SU-DHL-6 (cell line): Measurements from ENCODE around the gene RGS6.

Source experiments
- H2AFZ ChIP-seq: fragments of 200-600 bp; sonication (generic); 2 replicates; pipeline ENCODE4 v1.6.1; 2014; ENCODE audit warnings: low read depth, mild to moderate bottlenecking, moderate library complexity, mixed read lengths, antibody characterized with exemption, low read length; ENCODE audit not compliant: severe bottlenecking
- H3F3A ChIP-seq: fragments of 200-600 bp; shearing (Covaris generic); 2 replicates; pipeline ENCODE4 v1.6.0; 2016; ENCODE audit warnings: antibody characterized with exemption, mild to moderate bottlenecking; ENCODE audit not compliant: insufficient read depth
- H3K27ac ChIP-seq: fragments of 200-600 bp; sonication (generic); 2 replicates; pipeline ENCODE4 v1.5.1; 2016; ENCODE audit warnings: low read depth, mild to moderate bottlenecking, low read length, moderate library complexity, mixed read lengths
- H3K27me3 ChIP-seq: fragments of 200-600 bp; sonication (generic), shearing (Covaris generic); 2 replicates; pipeline ENCODE4 v1.6.0; 2014; ENCODE audit warnings: mild to moderate bottlenecking, low read length
- H3K36me3 ChIP-seq: fragments of 200-600 bp; sonication (generic); 2 replicates; pipeline ENCODE4 v1.6.1; 2014; ENCODE audit warnings: mild to moderate bottlenecking, low read length, mixed read lengths
- H3K4me2 ChIP-seq: fragments of 300-600, 200-600 bp; shearing (Covaris generic), sonication (generic); 2 replicates; pipeline ENCODE4 v1.6.0; 2014; ENCODE audit warnings: low read length, low read depth, mild to moderate bottlenecking; ENCODE audit not compliant: poor library complexity, severe bottlenecking
- H3K4me3 ChIP-seq: fragments of 200-600 bp; sonication (generic); 2 replicates; pipeline ENCODE4 v1.5.1; 2014; ENCODE audit warnings: antibody characterized with exemption, low read length, mild to moderate bottlenecking, mixed read lengths; ENCODE audit not compliant: insufficient read depth, poor library complexity, severe bottlenecking
- H3K79me2 ChIP-seq: fragments of 200-600 bp; sonication (generic); 2 replicates; pipeline ENCODE4 v1.6.1; 2014; ENCODE audit warnings: mild to moderate bottlenecking, low read length, moderate library complexity; ENCODE audit not compliant: insufficient read depth
- H3K9ac ChIP-seq: fragments of 200-600 bp; sonication (generic); 2 replicates; pipeline ENCODE4 v1.7.0; 2014; ENCODE audit warnings: mild to moderate bottlenecking, low read length
- H3K9me2 ChIP-seq: fragments of 200-600 bp; sonication (generic); replicated peaks from 2 replicates; pipeline ENCODE4 v1.6.1; 2014; ENCODE audit warnings: low read length; ENCODE audit not compliant: insufficient read depth
- H3K9me3 ChIP-seq: fragments of 200-600 bp; sonication (generic); 2 replicates; pipeline ENCODE4 v1.6.1; 2014; ENCODE audit warnings: low read length, mixed read lengths; ENCODE audit not compliant: insufficient read depth
- H4K20me1 ChIP-seq: fragments of 200-600 bp; sonication (generic); 2 replicates; pipeline ENCODE4 v1.6.1; 2014; ENCODE audit warnings: low read depth, mild to moderate bottlenecking, antibody characterized with exemption, low read length, moderate library complexity, mixed read lengths
- CTCF ChIP-seq: fragments of 200-600 bp; sonication (generic); IDR thresholded peaks from one replicate; pipeline ENCODE4 v1.5.1; 2017; ENCODE audit warnings: antibody characterized with exemption, mild to moderate bottlenecking, low read length, moderate library complexity; ENCODE audit not compliant: insufficient read depth, poor library complexity, severe bottlenecking
- EZH2phosphoT487 ChIP-seq: fragments of 200-600 bp; sonication (generic), shearing (Covaris generic); conservative IDR thresholded peaks from 2 replicates; pipeline ENCODE4 v1.6.1; 2018; ENCODE audit warnings: mild to moderate bottlenecking, antibody characterized with exemption, low read length, moderate library complexity, mixed read lengths

RGS6 gene

GRCh38 chr14:72558721-72559120 lies 626.5 kb downstream of the RGS6 start:
- Histone ChIP-seq H3K27ac (no peak overlapping the region), H3K9me3 (no peaks in the 10 kb centered on the region), H2AFZ (no peak overlapping the region), H3K27me3 (no peaks in the 10 kb centered on the region), H3K9ac (no peak overlapping the region), H3K4me3 (no peak overlapping the region), H4K20me1 (no peaks in the 10 kb centered on the region), H3K79me2 (no peaks in the 10 kb centered on the region), H3K36me3 (no peaks in the 10 kb centered on the region), H3K9me2 (no peaks in the 10 kb centered on the region), H3K4me2 (no peak overlapping the region), H3F3A (no peaks in the 10 kb centered on the region)
- no peak for TF ChIP-seq EZH2phosphoT487
- TF ChIP-seq CTCF = no peak

GRCh38 chr14:72559202-72559601 lies 627.0 kb downstream of the RGS6 start:
- H3K36me3 ChIP-seq = no peaks in the 10 kb centered on the region
- TF ChIP-seq CTCF (no peak), EZH2phosphoT487 (no peak)
- no peaks in the 10 kb centered on the region for H3F3A ChIP-seq
- no peaks in the 10 kb centered on the region for H3K27me3 ChIP-seq
- H3K9ac ChIP-seq = no peak overlapping the region
- H3K4me2 ChIP-seq = no peak overlapping the region
- H4K20me1 ChIP-seq = no peaks in the 10 kb centered on the region
- H3K9me2 ChIP-seq = no peaks in the 10 kb centered on the region
- H3K4me3 ChIP-seq = no peak overlapping the region
- H2AFZ ChIP-seq = no peak overlapping the region
- H3K9me3 ChIP-seq = no peaks in the 10 kb centered on the region
- H3K79me2 ChIP-seq = no peaks in the 10 kb centered on the region
- no peak overlapping the region for H3K27ac ChIP-seq

GRCh38 chr14:72559669-72560255 lies 627.5 kb downstream of the RGS6 start:
- no peak for TF ChIP-seq CTCF
- Histone ChIP-seq H3K27ac (no peak overlapping the region), H3K79me2 (no peaks in the 10 kb centered on the region), H3K4me2 (no peak overlapping the region), H3K9me2 (no peaks in the 10 kb centered on the region), H3K36me3 (no peaks in the 10 kb centered on the region), H3K9ac (no peak overlapping the region), H3F3A (no peaks in the 10 kb centered on the region), H2AFZ (no peak overlapping the region), H4K20me1 (no peaks in the 10 kb centered on the region), H3K9me3 (no peaks in the 10 kb centered on the region), H3K27me3 (no peaks in the 10 kb centered on the region), H3K4me3 (no peak overlapping the region)
